DMS53 treated with DMSO at 0.1 percent for 48 hours (cell line): ENCODE measurements around the gene MICB.
A peak's percentile ranks its signal among the peaks of the same experiment; 100 is the strongest.
"Not testable (repeated sequence)": the region's sequence is repeated elsewhere in the genome, so short reads cannot be mapped to it uniquely, and the experiment has no call there.

Experiments
- DNase-seq: peaks from one replicate; lab custom pipeline; 2025; ENCODE audit not compliant: unreplicated experiment; lab: John Stamatoyannopoulos, UW

The MICB gene

GRCh38 chr6:31498748-31499147 is 803 bp downstream of the MICB start:
- peak; percentile 4 for DNase-seq

DNA sequence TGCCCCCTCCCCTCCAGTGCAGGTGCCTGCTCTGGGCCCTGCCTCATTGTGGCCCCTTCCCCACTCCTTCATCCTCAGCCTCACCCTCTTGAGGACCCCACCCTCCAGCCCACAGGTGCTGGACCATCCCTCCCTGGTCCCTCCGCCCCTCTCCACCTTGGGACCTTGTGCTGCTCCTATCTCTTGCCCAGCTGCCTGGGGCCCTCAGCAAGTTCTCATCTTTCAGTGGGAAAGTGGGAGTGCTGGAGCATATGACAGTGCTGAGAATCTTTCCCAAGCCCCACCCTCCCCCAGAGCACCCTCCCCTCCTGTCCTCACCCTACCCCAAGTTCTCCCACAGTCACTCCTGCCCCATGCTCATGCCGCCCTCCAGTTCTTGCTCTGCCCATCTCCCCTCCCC is 1.7 kb downstream of the MICB start:
- not testable (repeated sequence) for DNase-seq

DNA sequence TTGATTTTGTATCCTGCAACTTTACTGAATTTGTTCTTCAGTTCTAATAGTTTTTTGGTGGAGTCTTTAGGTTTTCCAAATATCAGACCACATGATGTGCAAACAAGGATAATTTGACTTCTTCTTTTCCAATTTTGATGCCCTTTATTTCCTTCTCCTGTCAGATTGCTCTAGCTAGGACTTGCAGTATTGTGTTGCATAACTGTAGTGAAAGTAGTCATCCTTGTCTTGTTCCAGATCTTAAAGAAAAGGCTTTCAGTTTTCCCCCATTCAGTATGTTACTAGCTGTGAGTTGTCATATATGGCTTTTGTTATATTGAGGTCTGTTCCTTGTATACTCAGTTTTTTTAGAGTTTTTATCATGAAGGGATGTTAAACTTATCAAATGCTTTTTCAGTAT is 4.6 kb downstream of the MICB start:
- no peak for DNase-seq

GRCh38 chr6:31509036-31509435 is 11.1 kb downstream of the MICB start:
- DNase-seq, result not testable (repeated sequence)

GRCh38 chr6:31510007-31510406 is 12.1 kb downstream of the MICB start:
- DNase-seq, result no peak

- DNase-seq, result no peak
These were observed 15.7 kb downstream of the MICB start for GRCh38 chr6:31513456-31514165.

GRCh38 chr6:31521835-31522234 is 23.9 kb downstream of the MICB start:
- DNase-seq, result no peak

DNA sequence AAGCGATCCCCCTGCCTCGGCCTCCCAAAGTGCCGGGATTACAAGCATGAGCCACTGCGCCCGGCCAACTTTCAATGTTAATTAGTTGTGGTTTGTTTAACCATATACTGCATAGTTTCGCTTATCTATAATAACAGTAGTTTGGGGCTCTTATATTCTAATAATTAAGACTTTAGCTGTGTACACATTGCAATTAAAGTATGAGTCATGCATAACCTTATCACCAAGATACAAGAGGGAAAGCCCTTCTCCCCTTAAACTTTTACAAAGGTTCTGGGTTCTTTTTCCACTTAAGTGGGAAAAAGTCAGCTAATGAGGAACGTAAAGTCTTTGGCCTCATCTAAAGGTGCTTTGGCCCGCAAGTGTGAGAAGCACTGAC is 27.6 kb downstream of the MICB start:
- DNase-seq, result no peak

DNA sequence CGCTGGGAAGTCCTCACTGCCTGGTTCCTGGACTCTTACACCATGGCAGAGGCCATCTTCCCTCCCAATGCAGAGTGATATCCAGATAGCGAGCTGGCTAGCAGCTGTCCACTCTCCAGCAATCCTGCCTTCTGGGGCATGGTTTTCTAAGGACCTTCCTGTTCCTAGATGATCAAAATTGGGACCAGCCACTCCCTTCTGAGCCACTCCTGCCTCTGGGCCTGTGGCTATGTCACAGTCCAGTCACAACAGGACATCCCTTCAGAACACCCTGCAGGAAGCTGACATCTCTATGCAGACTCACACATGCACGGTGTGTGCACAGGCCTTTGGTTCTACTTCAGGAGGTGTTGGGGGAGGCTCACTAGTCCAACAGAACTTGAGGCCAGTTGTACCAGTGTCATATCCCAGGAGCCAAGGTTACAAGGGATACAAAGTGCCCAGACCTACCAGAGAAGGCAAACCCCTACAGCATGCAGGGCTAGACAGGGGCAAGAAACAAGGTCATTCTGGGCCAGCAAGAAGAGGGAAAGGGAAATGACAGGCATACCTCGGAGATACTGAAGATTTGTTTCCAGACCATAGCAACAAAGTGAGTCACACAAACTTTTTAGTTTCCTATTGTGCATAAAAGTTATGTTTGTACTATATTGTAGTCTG is 28.1 kb downstream of the MICB start:
- no peak for DNase-seq

- no peak for DNase-seq
These were observed 30.4 kb downstream of the MICB start for GRCh38 chr6:31528307-31528777.

DNA sequence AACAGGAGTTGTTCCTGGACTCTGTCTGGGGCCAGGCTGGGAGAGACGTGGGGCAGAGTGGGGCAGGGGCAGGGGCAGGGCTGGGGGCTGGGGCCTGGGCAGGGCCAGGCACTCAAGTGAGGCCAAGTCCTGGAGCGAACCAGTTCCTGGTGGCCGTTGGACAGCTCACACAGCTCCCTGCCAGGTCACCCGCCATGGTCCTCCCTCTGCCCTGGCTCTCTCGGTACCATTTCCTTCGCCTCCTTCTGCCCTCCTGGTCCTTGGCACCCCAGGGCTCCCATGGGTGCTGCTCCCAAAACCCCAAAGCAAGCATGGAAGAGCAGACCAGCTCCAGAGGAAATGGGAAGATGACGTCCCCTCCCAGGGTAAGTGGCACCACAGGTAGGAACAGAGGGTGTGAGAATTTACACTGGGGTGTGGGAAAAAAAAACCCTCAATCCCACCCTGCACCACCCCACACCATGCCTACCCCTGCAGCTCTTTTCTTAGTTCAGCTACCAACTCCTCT is 30.9 kb downstream of the MICB start, which contains the start of gene MCCD1:
Gene MCCD1 (plus strand): TSS at position 142 of the 508 bp plus-strand sequence. CDS start 53 bp downstream, at position 195.
- DNase-seq, result no peak

DNA sequence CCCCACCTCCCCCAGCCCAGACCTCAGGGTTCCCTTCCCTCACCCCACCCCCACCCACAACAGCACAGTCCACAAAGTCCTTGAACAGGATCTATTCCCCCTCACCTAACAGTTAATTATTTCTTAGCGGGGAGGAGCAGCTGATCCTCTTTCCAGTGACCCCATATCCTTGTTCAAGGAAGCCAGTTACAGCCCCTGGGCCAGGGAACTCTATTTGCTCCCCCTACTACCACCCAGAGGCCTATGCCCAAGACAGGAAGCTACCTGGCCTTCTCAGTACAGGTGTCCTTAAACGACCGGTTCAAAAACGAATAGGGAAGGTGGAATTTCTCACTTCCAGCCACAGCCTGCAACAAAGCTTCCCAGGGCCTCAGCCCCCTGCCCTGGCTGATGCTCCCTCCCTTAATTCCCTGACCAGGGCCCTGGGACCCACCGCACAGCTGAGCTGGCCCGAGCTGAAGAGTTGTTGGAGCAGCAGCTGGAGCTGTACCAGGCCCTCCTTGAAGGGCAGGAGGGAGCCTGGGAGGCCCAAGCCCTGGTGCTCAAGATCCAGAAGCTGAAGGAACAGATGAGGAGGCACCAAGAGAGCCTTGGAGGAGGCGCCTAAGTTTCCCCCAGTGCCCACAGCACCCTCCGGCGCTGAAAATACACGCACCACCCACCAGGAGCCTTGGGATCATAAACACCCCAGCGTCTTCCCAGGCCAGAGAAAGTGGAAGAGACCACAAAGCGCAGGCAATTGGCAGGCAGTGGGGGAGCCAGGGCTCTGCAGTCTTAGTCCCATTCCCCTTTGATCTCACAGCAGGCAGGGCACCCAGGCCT is 31.6 kb downstream of the MICB start:
- no peak for DNase-seq

DNA sequence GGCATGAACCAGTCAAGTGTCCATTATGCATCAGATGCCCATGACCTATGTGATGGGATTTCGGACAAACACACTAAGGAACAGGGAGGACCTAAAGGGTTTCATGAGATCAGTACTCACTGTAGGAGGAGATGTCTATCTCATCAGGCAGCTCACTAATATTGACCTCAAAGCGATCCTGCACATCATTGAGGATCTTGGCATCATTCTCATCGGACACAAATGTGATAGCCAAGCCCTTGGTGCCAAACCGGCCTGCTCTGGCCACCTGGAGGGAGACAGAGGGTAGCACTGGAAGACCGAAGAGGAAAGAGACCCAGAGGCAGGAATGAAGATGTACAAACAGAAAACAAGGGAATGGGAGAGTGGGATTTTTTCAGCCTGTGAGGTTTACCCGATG is 32.7 kb downstream of the MICB start:
- DNase-seq, result no peak

- no peak for DNase-seq
These were observed 33.2 kb downstream of the MICB start for GRCh38 chr6:31531162-31531561.

- DNase-seq, result no peak
These were observed 34.1 kb downstream of the MICB start for GRCh38 chr6:31531771-31532643.

GRCh38 chr6:31532644-31533454 is 34.9 kb downstream of the MICB start:
- no peak for DNase-seq

DNA sequence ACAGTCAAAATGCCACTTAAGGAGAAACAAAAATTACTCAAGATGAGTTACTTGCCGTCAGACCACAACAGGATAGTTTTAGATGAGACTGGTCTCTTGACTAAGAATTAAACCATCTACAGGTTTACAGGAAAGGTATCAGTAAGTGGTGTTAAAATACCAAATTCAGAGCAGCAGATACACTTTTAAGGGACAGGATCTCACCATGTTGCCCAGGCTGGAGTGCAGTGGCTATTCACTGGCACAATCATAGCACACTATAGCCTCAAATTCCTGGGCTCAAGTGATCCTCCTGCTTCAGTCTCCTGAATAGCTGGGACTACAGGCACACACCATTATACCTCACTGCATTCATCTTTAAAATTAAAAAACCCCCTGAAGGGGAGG is 35.5 kb downstream of the MICB start:
- no peak for DNase-seq

DNA sequence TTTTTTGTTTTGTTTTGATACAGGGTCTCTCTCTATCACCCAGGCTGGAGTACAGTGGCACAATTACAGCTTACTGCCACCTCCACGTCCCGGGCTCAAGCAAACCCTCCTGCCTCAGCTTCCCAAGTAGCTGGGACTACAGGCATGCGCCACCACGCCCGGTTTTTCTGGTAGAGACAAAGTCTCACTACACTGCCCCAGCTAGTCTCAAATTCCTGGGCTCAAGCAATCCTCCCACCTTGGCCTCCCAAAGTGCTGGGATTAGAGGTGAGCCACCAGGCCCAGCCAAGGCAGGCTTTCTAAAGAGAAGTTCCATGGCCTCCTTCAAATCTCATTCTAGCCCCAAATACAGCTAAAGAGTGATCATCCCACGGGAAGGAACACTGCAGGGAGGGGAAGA is 36.1 kb downstream of the MICB start:
- no peak for DNase-seq

- DNase-seq, result no peak
These were observed 36.6 kb downstream of the MICB start for GRCh38 chr6:31534521-31535040.
